Fibroblast of mammary gland (primary cell): Measurements from ENCODE around the gene TREX2.
"Not testable (repeated sequence)": the region's sequence is repeated elsewhere in the genome, so short reads cannot be mapped to it uniquely, and the experiment has no call there.

Experiments
- DNase-seq: peaks from one replicate; pipeline ENCODE4 v3.0.0-alpha.2; 2010; ENCODE audit warnings: low read depth
- H3K4me3 ChIP-seq: 2 replicates; pipeline ENCODE4 v1.5.1; 2011; ENCODE audit warnings: low read depth, mild to moderate bottlenecking, low read length, moderate library complexity; ENCODE audit not compliant: control insufficient read depth
- TF ChIP-seq, protein P1 (sequence below): conservative IDR thresholded peaks from 2 replicates; pipeline ENCODE4 v1.5.1; 2011; ENCODE audit warnings: low read depth, low read length, inconsistent platforms; ENCODE audit not compliant: control insufficient read depth, insufficient read depth

Gene TREX2

DNA sequence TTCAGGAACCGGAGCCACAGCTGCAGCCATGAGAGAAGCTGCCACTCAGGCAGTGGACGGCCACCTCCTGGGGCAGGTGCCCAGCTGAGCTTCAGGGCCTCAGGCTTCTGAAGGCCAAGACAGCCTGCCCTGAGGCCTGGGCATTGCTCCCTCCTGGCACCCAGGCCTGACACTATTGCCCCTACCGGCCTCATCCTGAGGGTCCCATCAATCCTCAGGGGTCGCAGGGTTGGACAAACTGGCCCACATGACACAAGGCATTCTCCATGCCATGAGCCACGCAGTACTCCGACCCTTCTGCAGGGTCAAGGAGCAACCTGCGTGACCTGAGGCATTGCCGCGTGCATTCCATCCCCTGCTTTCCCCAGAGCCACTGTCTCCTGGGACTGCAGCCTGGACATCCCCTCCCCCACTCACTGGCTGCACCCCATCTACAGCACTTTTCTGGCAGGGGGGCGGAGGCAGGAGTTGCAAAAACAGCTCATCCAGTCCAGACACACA is 37.6 kb downstream of the TREX2 start:
- TF ChIP-seq, protein P1, sequence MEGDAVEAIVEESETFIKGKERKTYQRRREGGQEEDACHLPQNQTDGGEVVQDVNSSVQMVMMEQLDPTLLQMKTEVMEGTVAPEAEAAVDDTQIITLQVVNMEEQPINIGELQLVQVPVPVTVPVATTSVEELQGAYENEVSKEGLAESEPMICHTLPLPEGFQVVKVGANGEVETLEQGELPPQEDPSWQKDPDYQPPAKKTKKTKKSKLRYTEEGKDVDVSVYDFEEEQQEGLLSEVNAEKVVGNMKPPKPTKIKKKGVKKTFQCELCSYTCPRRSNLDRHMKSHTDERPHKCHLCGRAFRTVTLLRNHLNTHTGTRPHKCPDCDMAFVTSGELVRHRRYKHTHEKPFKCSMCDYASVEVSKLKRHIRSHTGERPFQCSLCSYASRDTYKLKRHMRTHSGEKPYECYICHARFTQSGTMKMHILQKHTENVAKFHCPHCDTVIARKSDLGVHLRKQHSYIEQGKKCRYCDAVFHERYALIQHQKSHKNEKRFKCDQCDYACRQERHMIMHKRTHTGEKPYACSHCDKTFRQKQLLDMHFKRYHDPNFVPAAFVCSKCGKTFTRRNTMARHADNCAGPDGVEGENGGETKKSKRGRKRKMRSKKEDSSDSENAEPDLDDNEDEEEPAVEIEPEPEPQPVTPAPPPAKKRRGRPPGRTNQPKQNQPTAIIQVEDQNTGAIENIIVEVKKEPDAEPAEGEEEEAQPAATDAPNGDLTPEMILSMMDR, result no peak
- DNase-seq, result no peak
- no peak overlapping the region for H3K4me3 ChIP-seq

DNA sequence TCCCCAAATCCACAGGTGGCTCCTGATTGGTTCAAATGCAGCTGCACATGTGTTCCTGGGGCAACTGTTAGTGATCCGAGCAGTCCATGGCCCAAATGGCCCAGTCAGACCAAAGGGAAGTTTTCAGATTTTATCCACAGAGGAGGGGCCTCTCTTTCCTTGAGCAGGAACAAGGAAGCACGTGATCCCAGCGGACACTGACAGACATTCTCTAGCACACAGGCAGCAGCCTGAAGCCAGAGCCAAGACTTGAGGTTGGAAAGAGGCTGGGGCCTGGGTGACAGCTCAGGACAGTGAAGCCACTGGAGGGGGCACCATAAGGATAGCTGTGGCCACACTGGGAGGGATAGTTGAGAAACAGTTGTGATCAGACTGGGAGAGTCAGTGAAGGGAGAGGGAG is 38.1 kb downstream of the TREX2 start:
- no peak overlapping the region for H3K4me3 ChIP-seq
- TF ChIP-seq, protein P1, result no peak
- no peak for DNase-seq

DNA sequence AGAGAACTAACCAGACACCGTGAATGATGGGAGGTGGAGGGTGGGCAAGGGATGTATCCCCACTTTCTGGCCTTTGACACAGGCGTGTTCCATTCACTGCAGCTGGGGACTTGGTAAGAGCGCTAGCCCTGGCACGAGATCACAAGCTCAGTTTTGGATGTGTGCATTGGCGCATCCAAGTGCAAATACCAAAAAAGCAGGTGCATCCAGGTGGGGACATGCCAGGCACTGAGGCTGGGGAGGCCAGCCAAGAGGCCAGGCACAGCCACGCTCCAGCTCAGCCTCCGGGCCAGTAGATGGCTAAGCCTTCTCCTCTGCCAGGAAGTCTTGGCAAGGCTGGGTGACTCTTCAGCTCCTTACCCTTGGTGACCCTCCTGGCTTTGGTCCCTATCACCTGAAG is 39.0 kb downstream of the TREX2 start:
- DNase-seq, result no peak
- H3K4me3 ChIP-seq, result no peak overlapping the region
- TF ChIP-seq, protein P1, result no peak

DNA sequence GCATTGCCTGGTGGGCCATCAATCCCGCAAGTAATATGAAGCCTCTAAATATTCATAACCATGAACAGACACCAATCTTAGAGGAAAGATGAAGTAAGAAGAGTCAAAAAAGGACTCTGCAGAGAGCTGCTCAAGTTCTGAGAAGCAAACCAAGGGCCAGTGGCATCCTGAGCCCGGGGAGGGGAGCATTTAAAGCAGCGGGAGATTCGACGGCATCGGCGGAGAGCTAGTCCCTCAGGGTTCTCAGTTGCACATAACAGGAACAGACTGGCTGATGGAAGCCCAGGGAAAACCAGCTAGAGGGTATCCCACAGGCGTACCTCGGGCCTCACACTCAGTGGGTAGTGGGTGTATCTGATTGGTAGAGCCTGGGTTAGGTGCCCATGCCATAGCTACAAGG is 39.8 kb downstream of the TREX2 start:
- DNase-seq, result no peak
- TF ChIP-seq, protein P1, result no peak
- H3K4me3 ChIP-seq, result no peak overlapping the region

DNA sequence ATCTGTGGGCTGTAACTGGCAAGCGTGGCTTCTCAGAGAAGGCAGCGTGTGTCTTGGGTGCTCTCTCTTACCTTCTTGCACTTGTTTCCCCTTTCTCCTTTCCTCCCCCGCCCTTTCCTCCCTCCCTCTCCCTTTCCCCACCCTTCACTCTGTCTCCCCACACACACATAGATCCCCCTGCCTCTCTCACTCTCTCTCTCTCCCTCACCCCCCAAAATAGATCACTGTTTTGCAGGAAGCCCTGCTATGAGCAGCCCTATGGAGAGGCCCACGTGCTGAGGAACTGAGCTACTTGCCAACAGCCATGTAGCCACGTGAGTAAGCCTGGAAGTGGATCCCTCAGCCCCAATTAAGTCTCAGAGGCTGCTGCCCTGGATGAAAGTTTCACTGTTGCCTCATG is 40.4 kb downstream of the TREX2 start:
- TF ChIP-seq, protein P1, result no peak
- no peak for DNase-seq
- H3K4me3 ChIP-seq, result no peak overlapping the region

DNA sequence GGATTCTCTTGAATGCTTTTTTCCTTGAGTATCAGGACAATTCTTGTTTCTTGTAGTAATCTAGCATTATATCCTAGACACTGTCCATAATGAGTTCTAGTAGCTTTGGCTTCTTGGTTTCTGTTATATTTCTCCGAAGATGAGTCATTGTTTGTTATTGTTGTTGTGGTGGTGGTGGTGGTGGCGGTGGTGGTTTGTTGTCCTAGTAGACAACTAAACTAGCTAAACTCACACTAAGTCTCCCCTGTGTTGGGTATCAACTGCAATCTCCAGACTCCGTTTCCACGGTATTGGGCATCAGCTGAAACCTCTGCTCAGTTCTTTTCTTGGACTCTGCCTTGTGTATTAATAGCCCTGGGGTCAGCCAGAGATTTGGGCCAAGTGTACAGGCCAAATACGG is 41.5 kb downstream of the TREX2 start:
- not testable (repeated sequence) for DNase-seq, H3K4me3 ChIP-seq

DNA sequence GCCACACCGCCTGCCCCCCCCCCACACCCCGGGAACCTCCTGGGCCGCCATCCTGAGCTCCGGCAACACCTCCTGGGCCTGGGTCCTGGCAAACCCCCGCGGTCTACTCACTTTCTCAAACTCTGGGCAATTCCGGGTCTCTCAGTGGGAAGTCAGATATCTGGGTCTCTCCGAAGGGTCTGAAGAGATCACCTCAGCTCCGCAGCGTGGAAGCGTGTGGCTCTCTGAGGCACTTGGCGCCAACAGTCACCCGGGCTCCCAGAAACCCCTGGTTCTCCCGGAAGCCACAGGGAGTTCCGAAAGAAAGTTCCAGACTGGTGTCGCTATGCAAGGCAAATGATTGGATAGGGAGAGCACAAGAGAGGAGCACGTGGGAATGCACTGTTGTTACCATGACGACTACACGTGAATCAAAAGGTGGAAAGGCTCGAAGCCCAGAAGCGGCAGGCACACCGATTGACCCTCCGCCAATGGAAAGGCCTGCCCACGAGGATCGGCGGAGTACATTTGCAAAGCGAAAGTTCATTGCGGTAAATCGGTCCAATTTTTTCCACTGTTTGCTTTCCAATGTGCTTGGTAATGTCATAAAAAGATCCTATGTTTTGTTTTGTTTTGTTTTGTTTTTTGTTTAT is 44.6 kb downstream of the TREX2 start, which contains the start of gene PNMA6E:
PNMA6E (minus strand) TSS at position 218 of the 632 bp plus-strand sequence. CDS start 2,501 bp downstream, outside the sequence.
- TF ChIP-seq, protein P1, result no peak
- no peak for DNase-seq
- H3K4me3 ChIP-seq, result no peak within 1 kb of the TSS
